GM18498 (cell line): ENCODE results near the gene RNU6-9.
"Not testable (repeated sequence)": the region's sequence is repeated elsewhere in the genome, so short reads cannot be mapped to it uniquely, and the experiment has no call there.

Experiments
- ATAC-seq: cut with Tn5 transposase; IDR thresholded peaks from one replicate; pipeline ENCODE4 v1.9.1; 2021; ENCODE audit warnings: mild to moderate bottlenecking, moderate library complexity; ENCODE audit not compliant: unreplicated experiment

Gene RNU6-9

GRCh38 chr19:876780-877314, 16.4 kb upstream of the RNU6-9 start:
- no peak for ATAC-seq

DNA sequence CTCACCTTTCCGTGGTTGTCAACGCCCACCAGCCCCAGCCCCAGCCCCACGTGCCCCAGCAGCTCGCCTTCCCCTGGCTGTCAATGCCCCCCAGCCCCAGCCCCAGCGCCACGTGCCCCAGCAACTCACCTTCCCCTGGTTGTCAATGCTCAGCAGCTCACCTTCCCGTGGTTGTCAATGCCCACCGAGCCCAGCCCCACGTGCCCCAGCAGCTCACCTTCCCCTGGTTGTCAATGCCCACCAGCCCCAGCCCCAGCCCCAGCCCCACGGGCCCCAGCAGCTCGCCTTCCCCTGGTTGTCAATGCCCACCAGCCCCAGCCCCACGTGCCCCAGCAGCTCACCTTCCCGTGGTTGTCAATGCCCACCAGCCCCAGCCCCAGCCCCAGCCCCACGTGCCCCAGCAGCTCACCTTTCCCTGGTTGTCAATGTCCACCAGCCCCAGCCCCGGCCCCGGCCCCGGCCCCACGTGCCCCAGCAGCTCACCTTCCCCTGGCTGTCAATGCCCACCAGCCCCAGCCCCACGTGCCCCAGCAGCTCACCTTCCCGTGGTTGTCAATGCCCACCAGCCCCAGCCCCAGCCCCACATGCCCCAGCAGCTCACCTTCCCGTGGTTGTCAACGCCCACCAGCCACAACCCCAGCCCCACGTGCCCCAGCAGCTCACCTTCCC, 15.2 kb upstream of the RNU6-9 start:
- ATAC-seq = not testable (repeated sequence)

DNA sequence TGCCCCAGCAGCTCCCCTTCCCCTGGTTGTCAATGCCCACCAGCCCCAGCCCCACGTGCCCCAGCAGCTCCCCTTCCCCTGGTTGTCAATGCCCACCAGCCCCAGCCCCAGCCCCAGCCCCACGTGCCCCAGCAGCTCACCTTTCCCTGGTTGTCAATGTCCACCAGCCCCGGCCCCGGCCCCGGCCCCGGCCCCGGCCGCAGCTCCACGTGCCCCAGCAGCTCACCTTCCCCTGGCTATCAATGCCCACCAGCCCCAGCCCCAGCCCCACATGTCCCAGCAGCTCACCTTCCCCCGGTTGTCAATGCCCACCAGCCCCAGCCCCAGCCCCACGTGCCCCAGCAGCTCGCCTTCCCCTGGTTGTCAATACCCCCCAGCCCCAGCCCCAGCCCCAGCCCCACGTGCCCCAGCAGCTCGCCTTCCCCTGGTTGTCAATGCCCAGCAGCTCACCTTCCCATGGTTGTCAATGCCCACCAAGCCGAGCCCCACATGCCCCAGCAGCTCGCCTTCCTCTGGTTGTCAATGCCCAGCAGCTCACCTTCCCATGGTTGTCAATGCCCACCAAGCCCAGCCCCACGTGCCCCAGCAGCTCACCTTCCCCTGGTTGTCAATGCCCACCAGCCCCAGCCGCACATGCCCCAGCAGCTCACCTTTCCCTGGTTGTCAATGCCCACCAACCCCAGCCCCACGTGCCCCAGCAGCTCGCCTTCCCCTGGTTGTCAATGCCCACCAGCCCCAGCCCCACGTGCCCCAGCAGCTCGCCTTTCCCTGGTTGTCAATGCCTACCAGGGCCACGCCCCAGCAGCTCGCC, 14.3 kb upstream of the RNU6-9 start:
- not testable (repeated sequence) for ATAC-seq

DNA sequence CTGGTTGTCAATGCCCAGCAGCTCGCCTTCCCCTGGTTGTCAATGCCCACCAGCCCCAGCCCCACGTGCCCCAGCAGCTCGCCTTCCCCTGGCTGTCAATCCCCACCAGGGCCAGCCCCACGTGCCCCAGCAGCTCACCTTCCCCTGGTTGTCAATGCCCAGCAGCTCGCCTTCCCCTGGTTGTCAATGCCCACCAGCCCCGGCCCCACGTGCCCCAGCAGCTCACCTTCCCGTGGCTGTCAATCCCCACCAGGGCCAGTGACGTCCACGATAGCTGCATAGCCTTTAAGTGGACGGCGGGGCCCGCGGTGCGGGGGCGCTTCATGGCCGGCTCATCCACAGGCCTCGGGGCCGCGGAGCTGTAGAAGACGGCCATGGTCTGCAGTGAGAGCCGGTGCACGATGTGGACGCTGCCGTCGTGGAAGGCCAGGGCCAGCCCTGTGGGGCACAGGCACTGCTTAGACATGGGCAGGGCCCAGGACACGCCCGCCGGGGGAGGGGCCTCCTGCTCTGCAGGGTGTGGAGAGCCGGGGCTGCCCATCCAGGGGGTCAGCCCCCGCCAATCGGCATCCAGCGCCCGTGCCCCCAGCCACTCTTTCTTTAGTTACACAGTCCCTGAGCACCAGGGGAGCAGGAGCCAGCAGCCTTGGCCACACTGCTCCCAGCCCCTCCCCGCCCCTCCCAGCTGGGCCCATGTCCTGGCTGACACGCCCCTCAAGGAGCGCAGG, 13.4 kb upstream of the RNU6-9 start:
- no peak for ATAC-seq

- ATAC-seq = no peak
Measured at GRCh38 chr19:881385-882071, 11.8 kb upstream of the RNU6-9 start.

GRCh38 chr19:882871-883497, 10.3 kb upstream of the RNU6-9 start:
- no peak for ATAC-seq

GRCh38 chr19:883661-884211, 9.5 kb upstream of the RNU6-9 start:
- ATAC-seq = no peak

DNA sequence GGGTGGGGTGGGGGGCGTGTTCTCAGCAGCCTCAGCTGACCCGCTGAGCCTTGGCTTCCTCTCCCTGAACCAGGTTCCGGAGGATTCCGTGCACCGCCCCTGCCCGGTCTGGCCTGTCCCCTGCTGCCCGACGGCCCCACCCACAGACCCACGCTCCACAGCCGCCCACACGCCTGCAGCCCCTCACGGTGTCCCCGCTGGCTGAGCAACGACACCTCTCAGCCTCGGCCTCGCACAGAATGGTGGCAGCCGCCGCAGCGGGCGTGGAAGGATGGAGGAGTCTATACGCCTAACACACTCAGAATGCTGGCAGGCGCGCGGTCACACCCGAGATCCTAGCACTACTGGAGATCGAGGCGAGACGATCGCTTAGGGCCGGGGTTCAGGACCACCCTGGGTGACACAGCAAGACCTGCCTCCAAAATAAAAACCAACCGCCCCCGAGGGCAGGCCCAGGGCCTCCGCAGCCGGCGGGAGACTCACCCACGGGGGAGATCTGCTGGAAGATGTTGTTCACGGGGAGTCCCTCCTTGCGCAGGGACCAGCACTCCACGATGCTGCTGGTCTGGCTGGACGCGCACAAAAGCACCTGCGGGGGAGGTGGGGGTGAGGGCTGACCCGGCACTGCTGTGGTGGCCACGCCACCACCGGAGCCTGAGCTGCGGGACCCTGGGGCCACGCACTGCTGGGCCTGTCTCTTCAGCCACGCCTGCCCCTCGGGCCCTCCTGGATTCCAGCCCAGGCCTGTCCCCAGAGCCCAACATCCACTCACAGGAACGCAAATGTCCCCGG, 8.7 kb upstream of the RNU6-9 start:
- ATAC-seq = no peak

- ATAC-seq = no peak
Measured at GRCh38 chr19:885536-886224, 7.6 kb upstream of the RNU6-9 start.

DNA sequence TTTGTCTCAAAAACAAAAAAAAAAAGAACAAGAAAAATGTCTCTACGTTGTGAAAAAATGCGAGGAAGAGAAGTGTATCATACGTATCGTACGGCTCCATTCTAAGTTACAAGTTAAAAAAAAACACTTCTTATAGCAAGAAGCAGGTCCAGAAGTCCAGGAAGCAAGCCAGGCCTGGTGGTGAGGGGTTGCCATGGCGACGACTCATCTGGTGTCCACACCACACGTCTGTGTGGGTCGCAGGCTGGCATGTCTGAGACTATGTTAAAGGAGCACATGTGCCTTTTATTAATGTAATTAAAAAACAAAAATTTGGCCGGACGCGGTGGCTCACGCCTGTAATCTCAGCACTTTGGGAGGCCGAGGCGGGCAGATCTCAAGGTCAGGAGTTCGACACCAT, 6.2 kb upstream of the RNU6-9 start:
- no peak for ATAC-seq

DNA sequence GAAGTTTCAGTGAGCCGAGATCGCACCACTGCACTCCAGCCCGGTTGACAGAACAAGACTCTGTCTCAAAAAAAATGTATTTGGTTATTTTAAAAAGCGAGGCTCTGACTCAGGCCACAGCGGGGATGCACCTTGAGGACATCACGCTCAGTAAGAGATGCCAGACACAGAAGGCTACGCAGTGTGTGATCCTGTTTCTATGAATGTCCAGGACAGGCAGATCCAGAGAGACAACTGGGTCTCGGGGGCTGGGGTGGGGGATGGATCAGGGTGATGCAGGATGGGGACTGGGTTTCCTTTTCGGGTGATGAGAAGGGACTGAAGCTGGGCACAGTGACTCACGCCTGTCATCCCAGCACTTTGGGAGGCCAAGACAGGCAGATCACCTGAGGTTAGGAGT, 5.7 kb upstream of the RNU6-9 start:
- no peak for ATAC-seq

DNA sequence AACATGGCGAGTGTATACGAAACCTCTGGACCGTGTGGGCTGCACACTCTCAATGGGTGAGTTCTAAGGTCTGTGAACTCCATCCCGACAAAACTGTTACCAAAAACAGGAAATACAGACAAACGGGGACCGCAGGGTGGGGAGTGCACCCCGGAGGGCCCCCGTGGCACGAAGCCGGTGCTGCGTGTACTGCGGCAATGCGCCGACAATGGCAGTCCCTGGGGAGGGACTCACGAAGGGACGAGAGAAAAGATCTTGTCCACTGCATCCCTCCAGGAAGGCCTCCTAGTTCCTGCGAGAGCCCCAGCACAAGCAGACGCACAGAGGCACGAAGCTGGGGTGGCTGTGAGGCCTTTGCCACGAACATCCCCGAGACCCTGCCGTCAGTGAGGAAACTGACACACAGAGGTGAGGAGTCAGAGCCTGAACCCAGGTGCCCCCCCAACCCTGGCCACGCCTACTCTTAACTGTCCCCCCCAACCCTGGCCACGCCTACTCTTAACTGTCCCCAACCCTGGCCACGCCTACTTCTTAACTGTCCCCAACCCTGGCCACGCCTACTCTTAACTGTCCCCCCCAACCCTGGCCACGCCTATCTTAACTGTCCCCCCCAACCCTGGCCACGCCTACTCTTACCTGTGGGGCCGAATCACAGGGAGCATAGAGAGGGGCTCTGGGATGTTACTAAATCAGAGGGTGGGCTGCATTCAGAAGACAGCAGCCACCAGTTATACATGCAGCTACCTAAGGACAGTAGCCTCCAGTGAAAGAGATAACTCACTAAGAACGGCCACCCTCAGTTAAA, 4.5 kb upstream of the RNU6-9 start:
- ATAC-seq = no peak

- ATAC-seq = no peak
Measured at GRCh38 chr19:889662-890295, 3.5 kb upstream of the RNU6-9 start.

DNA sequence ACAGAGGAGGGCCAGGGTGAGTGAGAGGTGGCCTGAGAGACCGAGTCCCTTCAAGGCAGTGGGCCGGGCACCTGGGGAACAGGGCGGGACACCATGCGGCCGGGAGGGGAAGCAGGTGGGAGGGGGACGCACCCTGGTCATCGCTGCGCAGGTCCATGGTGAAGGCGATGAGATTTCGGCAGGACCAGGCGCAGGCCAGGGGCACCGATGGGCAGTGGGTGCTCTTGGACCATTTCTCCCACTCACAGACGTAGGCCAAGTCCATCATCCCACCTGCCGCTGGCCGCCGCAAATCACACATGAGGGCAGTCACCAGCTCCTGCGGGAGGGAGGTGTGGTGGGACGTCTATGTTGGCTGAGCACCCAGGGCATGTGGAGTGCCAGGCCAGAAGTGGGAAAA, 2.5 kb upstream of the RNU6-9 start:
- no peak for ATAC-seq

- not testable (repeated sequence) for ATAC-seq
Measured at GRCh38 chr19:891421-892200, 1.7 kb upstream of the RNU6-9 start.

DNA sequence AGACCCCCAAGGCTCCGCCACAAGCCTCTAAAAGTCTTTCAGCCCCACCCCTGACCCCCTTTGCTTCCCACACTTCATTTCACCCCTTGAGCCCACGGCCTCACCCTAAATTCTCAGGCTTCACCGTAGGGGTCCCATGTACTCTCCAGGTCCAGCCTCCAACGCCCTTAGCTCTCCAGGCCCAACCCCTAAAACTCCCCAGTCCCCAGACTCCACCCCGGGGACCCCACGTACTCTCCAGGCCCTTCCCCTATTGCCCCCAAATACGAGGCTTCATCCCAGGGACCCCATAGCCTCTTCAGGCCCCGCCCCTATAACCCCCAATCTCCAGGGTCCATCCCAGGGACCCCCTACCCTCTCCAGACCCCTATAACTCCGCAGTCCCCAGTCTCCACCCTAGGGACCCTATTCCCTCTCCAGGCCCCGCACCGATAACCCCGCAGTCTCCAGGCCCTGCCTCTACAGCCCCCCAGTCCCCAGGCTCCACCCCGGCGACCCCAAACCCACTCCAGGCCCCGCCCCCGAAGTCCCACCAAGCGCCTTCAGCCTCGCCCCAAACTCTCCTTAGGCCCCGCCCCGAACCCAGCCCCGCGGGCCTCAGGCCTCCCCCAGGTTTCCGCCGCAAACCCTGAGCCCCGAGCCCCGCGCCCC, 916 bp upstream of the RNU6-9 start:
- no peak for ATAC-seq
